ENCODE measurements around the gene NXT1.
"Not testable (repeated sequence)": the region's sequence is repeated elsewhere in the genome, so short reads cannot be mapped to it uniquely, and the experiment has no call there.

Gene NXT1

GRCh38 chr20:23327617-23328333, 22.8 kb upstream of the NXT1 start:
- FAIRE-seq (no peak), DNase-seq (ENCODE audit: insufficient read length, low spot score) (no peak)

GRCh38 chr20:23331450-23332350, 18.9 kb upstream of the NXT1 start:
- FAIRE-seq (no peak), DNase-seq (ENCODE audit: insufficient read length, low spot score) (no peak)

GRCh38 chr20:23332467-23332866, 18.1 kb upstream of the NXT1 start:
- FAIRE-seq (no peak), DNase-seq (ENCODE audit: insufficient read length, low spot score) (no peak)

GRCh38 chr20:23334111-23334510, 16.5 kb upstream of the NXT1 start:
- no peak for FAIRE-seq
- DNase-seq (ENCODE audit: insufficient read length, low spot score): no peak

GRCh38 chr20:23335521-23335920, 15.1 kb upstream of the NXT1 start:
- no peak for FAIRE-seq
- DNase-seq (ENCODE audit: insufficient read length, low spot score): no peak

- DNase-seq (ENCODE audit: insufficient read length, low spot score) (no peak), FAIRE-seq (no peak)
Measured at GRCh38 chr20:23336476-23336875, 14.1 kb upstream of the NXT1 start.

GRCh38 chr20:23337312-23337711, 13.3 kb upstream of the NXT1 start:
- no peak for FAIRE-seq
- DNase-seq (ENCODE audit: insufficient read length, low spot score): no peak

- DNase-seq (ENCODE audit: insufficient read length, low spot score): no peak
- no peak for FAIRE-seq
Measured at GRCh38 chr20:23339986-23340385, 10.6 kb upstream of the NXT1 start.

- FAIRE-seq (no peak), DNase-seq (ENCODE audit: insufficient read length, low spot score) (no peak)
Measured at GRCh38 chr20:23340524-23340923, 10.1 kb upstream of the NXT1 start.

- no peak for DNase-seq (ENCODE audit: insufficient read length, low spot score)
- no peak for FAIRE-seq
Measured at GRCh38 chr20:23341073-23341472, 9.5 kb upstream of the NXT1 start.

GRCh38 chr20:23343590-23343989, 7.0 kb upstream of the NXT1 start:
- no peak for FAIRE-seq

GRCh38 chr20:23344336-23344735, 6.3 kb upstream of the NXT1 start:
- DNase-seq (ENCODE audit: insufficient read length, low spot score): no peak
- no peak for FAIRE-seq

More at GRCh38 chr20:23343590-23343989, 7.0 kb upstream of the NXT1 start:
- DNase-seq (ENCODE audit: insufficient read length, low spot score): no peak

- no peak for FAIRE-seq
Measured at GRCh38 chr20:23346002-23346401, 4.6 kb upstream of the NXT1 start.

GRCh38 chr20:23347791-23348190, 2.8 kb upstream of the NXT1 start:
- no peak for FAIRE-seq

More at GRCh38 chr20:23346002-23346401, 4.6 kb upstream of the NXT1 start:
- no peak for DNase-seq (ENCODE audit: insufficient read length, low spot score)

GRCh38 chr20:23348510-23348909, 2.1 kb upstream of the NXT1 start:
- FAIRE-seq; DNase-seq (ENCODE audit: insufficient read length, low spot score): not testable (repeated sequence)

More at GRCh38 chr20:23347791-23348190, 2.8 kb upstream of the NXT1 start:
- no peak for DNase-seq (ENCODE audit: insufficient read length, low spot score)

GRCh38 chr20:23349338-23350195, 1.0 kb upstream of the NXT1 start:
- DNase-seq (ENCODE audit: insufficient read length, low spot score) (peak; percentile 49), FAIRE-seq (no peak)

GRCh38 chr20:23350904-23351838, 580 bp downstream of the NXT1 start:
- DNase-seq (ENCODE audit: insufficient read length, low spot score) (no peak), FAIRE-seq (peak; percentile 60)

- DNase-seq (ENCODE audit: insufficient read length, low spot score) (no peak), FAIRE-seq (no peak)
Measured at GRCh38 chr20:23356203-23356602, 5.6 kb downstream of the NXT1 start.

GRCh38 chr20:23357767-23358562, 7.4 kb downstream of the NXT1 start:
- FAIRE-seq: peak; percentile 97
- peak; percentile 76 for DNase-seq (ENCODE audit: insufficient read length, low spot score)
